HL-60 (cell line): ENCODE results near the gene SYTL2.

ENCODE experiments used
- POLR2AphosphoS5 ChIP-seq: IDR thresholded peaks from 2 replicates; pipeline ENCODE4 v1.6.1; 2012; ENCODE audit warnings: low read depth
- TF ChIP-seq, protein P1 (sequence below): IDR thresholded peaks from one replicate; pipeline ENCODE4 v1.5.1; 2011; ENCODE audit warnings: low read length, control low read depth, inconsistent platforms; ENCODE audit not compliant: insufficient read depth

DNA sequence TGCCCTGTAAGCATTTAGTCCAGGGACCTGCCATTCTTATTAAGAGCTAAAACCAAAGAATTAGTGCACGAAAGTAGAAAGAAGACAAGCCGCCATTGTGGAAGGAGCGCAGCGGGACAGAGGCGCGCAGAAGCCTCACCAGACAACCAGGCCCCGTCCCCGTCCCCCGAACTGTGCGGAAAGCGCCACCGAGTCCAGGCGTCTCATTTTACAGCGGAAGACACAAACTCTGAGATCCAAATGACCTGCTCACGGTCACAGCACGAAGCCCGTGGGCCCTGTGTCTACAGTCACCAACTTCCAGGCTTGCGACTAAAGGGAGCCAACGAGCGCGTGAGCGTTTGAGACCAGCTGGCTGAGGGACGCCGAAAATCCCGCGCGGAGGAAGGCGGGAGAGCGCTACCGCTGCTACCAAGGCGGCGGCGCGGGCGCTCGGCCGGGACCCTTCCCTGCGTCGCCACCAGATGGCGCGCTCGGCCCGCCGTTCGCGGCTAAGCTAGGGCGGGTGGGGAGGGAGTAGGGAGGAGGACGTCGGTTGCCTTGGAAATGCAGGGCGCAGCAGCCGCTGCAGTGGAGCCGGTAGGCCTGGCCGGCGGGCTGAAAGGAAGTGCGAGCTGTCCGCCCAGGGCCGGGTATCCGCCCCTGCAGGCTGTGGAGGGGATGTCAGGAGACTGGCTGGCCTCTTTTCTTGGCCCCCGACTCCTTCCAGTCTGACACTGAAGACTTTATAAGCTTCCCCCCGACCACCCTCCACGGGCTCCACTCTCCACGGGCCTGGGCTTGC is 43.8 kb upstream of the SYTL2 start:
- TF ChIP-seq POLR2AphosphoS5, result peak; percentile 96
- TF ChIP-seq, protein P1, sequence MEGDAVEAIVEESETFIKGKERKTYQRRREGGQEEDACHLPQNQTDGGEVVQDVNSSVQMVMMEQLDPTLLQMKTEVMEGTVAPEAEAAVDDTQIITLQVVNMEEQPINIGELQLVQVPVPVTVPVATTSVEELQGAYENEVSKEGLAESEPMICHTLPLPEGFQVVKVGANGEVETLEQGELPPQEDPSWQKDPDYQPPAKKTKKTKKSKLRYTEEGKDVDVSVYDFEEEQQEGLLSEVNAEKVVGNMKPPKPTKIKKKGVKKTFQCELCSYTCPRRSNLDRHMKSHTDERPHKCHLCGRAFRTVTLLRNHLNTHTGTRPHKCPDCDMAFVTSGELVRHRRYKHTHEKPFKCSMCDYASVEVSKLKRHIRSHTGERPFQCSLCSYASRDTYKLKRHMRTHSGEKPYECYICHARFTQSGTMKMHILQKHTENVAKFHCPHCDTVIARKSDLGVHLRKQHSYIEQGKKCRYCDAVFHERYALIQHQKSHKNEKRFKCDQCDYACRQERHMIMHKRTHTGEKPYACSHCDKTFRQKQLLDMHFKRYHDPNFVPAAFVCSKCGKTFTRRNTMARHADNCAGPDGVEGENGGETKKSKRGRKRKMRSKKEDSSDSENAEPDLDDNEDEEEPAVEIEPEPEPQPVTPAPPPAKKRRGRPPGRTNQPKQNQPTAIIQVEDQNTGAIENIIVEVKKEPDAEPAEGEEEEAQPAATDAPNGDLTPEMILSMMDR, result peak; percentile 15
